GM10248 (cell line): ENCODE results near the gene AGBL5.
A peak's percentile ranks its signal among the peaks of the same experiment; 100 is the strongest.

Experiments
- CTCF ChIA-PET: fragments of 300-600 bp; sonication (Branson Sonifier 250); formaldehyde crosslinking; extraction: SDS; loops from one replicate; lab custom pipeline; 2021; ENCODE audit warnings: antibody characterized with exemption; lab: Yijun Ruan, JAX
- POLR2A ChIA-PET: fragments of 350-650 bp; sonication (Branson Sonifier 250); formaldehyde crosslinking; extraction: SDS; loops from one replicate; lab custom pipeline; 2020; ENCODE audit warnings: antibody characterized with exemption; lab: Yijun Ruan, JAX
- DNase-seq: peaks from one replicate; pipeline ENCODE4 v3.0.0; 2012; ENCODE audit errors: extremely low spot score
- CTCF ChIP-seq: IDR thresholded peaks from 2 replicates; pipeline ENCODE4 v1.5.1; 2012; ENCODE audit warnings: mild to moderate bottlenecking, low read depth; ENCODE audit errors: extremely low read depth, missing control alignments, control extremely low read depth

The AGBL5 gene

GRCh38 chr2:27086724-27087593 is 35.5 kb downstream of the AGBL5 start, which contains the start of gene KHK:
KHK (plus strand) TSS chr2:27086772; CDS start chr2:27087260, 488 bp downstream.
- no peak for TF ChIP-seq CTCF
- CTCF ChIA-PET, result interaction anchor here (0.7 to 9.6 kb wide), 23 partner anchors 11 to 231 kb away, joined by 3 to 105 read pairs (median 4); partner anchors contain the start of genes AGBL5, ATRAID, MAPRE3 and OST4
- POLR2A ChIA-PET, result interaction anchor here (0.9 kb wide), 2 partner anchors 27 to 28 kb away, joined by 3 read pairs; no protein-coding TSS in a partner anchor
- peak; percentile 41 for DNase-seq

- ChIA-PET CTCF (interaction anchor here (0.8 to 9.6 kb wide), 15 partner anchors 10 to 215 kb away, joined by 3 to 105 read pairs (median 5); partner anchors contain the start of genes AGBL5 and OST4), POLR2A (interaction anchor here (0.9 kb wide), 1 partner anchor 38 kb away, joined by 4 read pairs; no protein-coding TSS in a partner anchor)
- no peak for TF ChIP-seq CTCF
- no peak for DNase-seq
Observed at GRCh38 chr2:27087823-27088410, 36.4 kb downstream of the AGBL5 start.

GRCh38 chr2:27088634-27089033 is 37.2 kb downstream of the AGBL5 start:
- POLR2A ChIA-PET, result interaction anchor here (0.9 kb wide), 1 partner anchor 38 kb away, joined by 4 read pairs; no protein-coding TSS in a partner anchor
- DNase-seq, result no peak
- TF ChIP-seq CTCF, result no peak
- CTCF ChIA-PET, result interaction anchor here (1.0 to 9.6 kb wide), 9 partner anchors 9 to 191 kb away, joined by 3 to 105 read pairs (median 5); partner anchors contain the start of gene OST4

GRCh38 chr2:27089111-27089954 is 37.9 kb downstream of the AGBL5 start:
- ChIA-PET POLR2A (no interaction called here), CTCF (interaction anchor here (1.0 to 9.6 kb wide), 9 partner anchors 8 to 128 kb away, joined by 3 to 105 read pairs (median 5); partner anchors contain the start of gene OST4)
- DNase-seq, result no peak
- TF ChIP-seq CTCF, result no peak

GRCh38 chr2:27091746-27092695 is 40.6 kb downstream of the AGBL5 start:
- ChIA-PET POLR2A (no interaction called here), CTCF (interaction anchor here (1.5 to 10.8 kb wide), 6 partner anchors 7 to 591 kb away, joined by 3 to 105 read pairs (median 6); partner anchors contain the start of gene KHK)
- no peak for TF ChIP-seq CTCF
- DNase-seq, result no peak
